ENCODE measurements around the gene RNU6-9.

The RNU6-9 gene

DNA sequence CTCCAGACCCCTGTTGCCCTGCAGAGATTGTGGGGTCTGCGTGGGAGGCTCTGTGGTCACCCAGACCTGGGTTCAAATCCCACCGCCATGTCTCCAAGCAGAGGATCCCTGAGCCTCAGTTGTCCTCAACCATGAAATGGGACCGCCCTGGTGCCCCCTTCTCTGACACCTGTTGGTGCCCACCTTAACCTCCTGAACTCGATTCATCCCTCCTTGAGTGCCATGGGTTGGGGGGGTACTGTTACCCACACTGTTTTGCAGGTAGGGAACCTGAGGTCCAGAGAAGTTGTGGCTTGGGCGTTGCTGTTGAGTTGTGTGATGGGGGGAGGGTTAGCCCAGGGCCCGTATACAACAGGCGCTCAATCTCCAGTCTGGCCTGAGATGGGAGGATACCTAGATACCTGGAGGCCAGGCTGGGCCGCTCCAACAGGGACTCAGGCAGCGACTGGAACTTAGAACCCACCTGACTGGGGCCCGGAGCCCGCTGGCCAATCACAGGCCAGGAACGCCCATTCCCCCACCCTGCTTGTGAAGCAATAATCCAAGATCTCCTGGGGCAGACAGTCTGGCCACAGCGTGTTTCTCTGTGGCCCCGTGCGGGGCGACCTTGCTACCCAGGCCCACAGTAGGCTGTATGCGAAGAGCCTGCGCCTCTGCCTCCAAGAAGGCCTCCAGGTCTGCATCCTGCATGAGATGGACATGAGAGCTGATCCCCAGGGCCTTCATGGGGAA lies 35.4 kb downstream of the RNU6-9 start:
- peaks cover 11% of the 10 kb centered on the region; the same call in 1 of the 2 replicates for H4K20me1 ChIP-seq (ENCODE audit: control insufficient read depth, insufficient read depth, low read depth, low read length)
- no peak overlapping the region for H3K4me2 ChIP-seq (ENCODE audit: low read length)
- H3K9me2 ChIP-seq (replicated peaks; ENCODE audit: control insufficient read depth, low read length), result no peaks in the 10 kb centered on the region
- H3K36me3 ChIP-seq (ENCODE audit: control insufficient read depth, low read length), result no peaks in the 10 kb centered on the region
- H3K9me3 ChIP-seq (ENCODE audit: control insufficient read depth, insufficient read depth, low read length), result no peaks in the 10 kb centered on the region
- no peak overlapping the region for H3K27ac ChIP-seq (ENCODE audit: low read depth, low read length)
- peaks cover 31% of the 10 kb centered on the region for H3K27me3 ChIP-seq (ENCODE audit: control insufficient read depth, low read length)
- no peak for TF ChIP-seq CTCF (IDR thresholded peaks at IDR 0.05; ENCODE audit: low read depth, low read length, poor library complexity, severe bottlenecking)
- no peak for TF ChIP-seq EZH2phosphoT487 (IDR thresholded peaks at IDR 0.05; ENCODE audit: borderline replicate concordance, low read length)
- peaks cover 27% of the 10 kb centered on the region for H3K4me1 ChIP-seq (ENCODE audit: control insufficient read depth, low read length)
- no peaks in the 10 kb centered on the region; the same call in 1 of the 2 replicates for H3F3A ChIP-seq (ENCODE audit: control insufficient read depth, insufficient read depth)
- no peak overlapping the region for H3K4me3 ChIP-seq (ENCODE audit: low read length)
- H3K79me2 ChIP-seq (ENCODE audit: control insufficient read depth, low read length), result no peaks in the 10 kb centered on the region

- Histone ChIP-seq H3K9me2 (replicated peaks; ENCODE audit: control insufficient read depth, low read length) (no peaks in the 10 kb centered on the region), H3K27me3 (ENCODE audit: control insufficient read depth, low read length) (peaks cover 26% of the 10 kb centered on the region), H4K20me1 (ENCODE audit: control insufficient read depth, insufficient read depth, low read depth, low read length) (peaks cover 11% of the 10 kb centered on the region; the same call in 1 of the 2 replicates), H3K9me3 (ENCODE audit: control insufficient read depth, insufficient read depth, low read length) (no peaks in the 10 kb centered on the region), H3K27ac (ENCODE audit: low read depth, low read length) (no peak overlapping the region), H3K4me3 (ENCODE audit: low read length) (no peak overlapping the region), H3K4me1 (ENCODE audit: control insufficient read depth, low read length) (peaks cover 26% of the 10 kb centered on the region), H3K36me3 (ENCODE audit: control insufficient read depth, low read length) (no peaks in the 10 kb centered on the region), H3K4me2 (ENCODE audit: low read length) (no peak overlapping the region), H3F3A (ENCODE audit: control insufficient read depth, insufficient read depth) (no peaks in the 10 kb centered on the region; the same call in 1 of the 2 replicates), H3K79me2 (ENCODE audit: control insufficient read depth, low read length) (no peaks in the 10 kb centered on the region)
- TF ChIP-seq CTCF (IDR thresholded peaks at IDR 0.05; ENCODE audit: low read depth, low read length, poor library complexity, severe bottlenecking), result no peak
- TF ChIP-seq EZH2phosphoT487 (IDR thresholded peaks at IDR 0.05; ENCODE audit: borderline replicate concordance, low read length), result no peak
Measured at GRCh38 chr19:929203-929890, 36.1 kb downstream of the RNU6-9 start.

GRCh38 chr19:929891-930258 lies 36.6 kb downstream of the RNU6-9 start:
- Histone ChIP-seq H3K27me3 (ENCODE audit: control insufficient read depth, low read length) (peaks cover 22% of the 10 kb centered on the region), H3K9me3 (ENCODE audit: control insufficient read depth, insufficient read depth, low read length) (no peaks in the 10 kb centered on the region), H3K27ac (ENCODE audit: low read depth, low read length) (no peak overlapping the region), H3K4me2 (ENCODE audit: low read length) (no peak overlapping the region), H3K79me2 (ENCODE audit: control insufficient read depth, low read length) (no peaks in the 10 kb centered on the region), H3F3A (ENCODE audit: control insufficient read depth, insufficient read depth) (no peaks in the 10 kb centered on the region; the same call in 1 of the 2 replicates), H3K4me1 (ENCODE audit: control insufficient read depth, low read length) (peaks cover 21% of the 10 kb centered on the region), H4K20me1 (ENCODE audit: control insufficient read depth, insufficient read depth, low read depth, low read length) (peaks cover 11% of the 10 kb centered on the region; the same call in 1 of the 2 replicates), H3K4me3 (ENCODE audit: low read length) (no peak overlapping the region), H3K9me2 (replicated peaks; ENCODE audit: control insufficient read depth, low read length) (no peaks in the 10 kb centered on the region), H3K36me3 (ENCODE audit: control insufficient read depth, low read length) (no peaks in the 10 kb centered on the region)
- TF ChIP-seq CTCF (IDR thresholded peaks at IDR 0.05; ENCODE audit: low read depth, low read length, poor library complexity, severe bottlenecking), result no peak
- TF ChIP-seq EZH2phosphoT487 (IDR thresholded peaks at IDR 0.05; ENCODE audit: borderline replicate concordance, low read length), result no peak

Data from DOHH2 (cell line).